NB4 (cell line): ENCODE measurements around the gene PPM1L.

ENCODE experiments used
- POLR2A ChIP-seq: IDR thresholded peaks from 2 replicates; pipeline ENCODE4 v1.6.1; 2011; ENCODE audit warnings: mild to moderate bottlenecking; ENCODE audit not compliant: insufficient read length; ENCODE audit errors: extremely low read depth
- TF ChIP-seq, protein P1 (sequence below): IDR thresholded peaks from one replicate; pipeline ENCODE4 v1.5.1; 2012; ENCODE audit warnings: low read depth, low read length
- TF ChIP-seq, protein P2 (sequence below): IDR thresholded peaks from 2 replicates; pipeline ENCODE4 v1.6.1; 2011; ENCODE audit warnings: low read depth, low read length

DNA sequence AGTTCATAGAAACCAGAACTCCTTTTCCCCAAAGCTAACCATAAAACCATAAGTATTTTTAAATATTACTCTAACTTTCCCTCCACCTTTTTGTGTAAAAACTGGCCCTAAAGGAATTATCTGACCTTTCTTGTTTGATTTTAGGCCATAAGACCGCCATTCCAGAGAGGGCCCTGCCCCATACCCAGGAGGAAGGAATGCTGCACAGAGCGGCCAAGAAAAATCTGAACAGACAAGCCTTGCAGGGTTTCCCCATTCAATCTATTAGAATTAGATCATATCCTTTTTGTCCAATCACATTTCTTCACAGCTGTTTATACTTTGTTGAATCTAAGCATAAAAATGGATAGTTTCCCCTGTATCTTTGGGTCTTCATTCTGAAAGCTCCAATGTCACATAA is 252.1 kb downstream of the PPM1L start:
- TF ChIP-seq, protein P1, sequence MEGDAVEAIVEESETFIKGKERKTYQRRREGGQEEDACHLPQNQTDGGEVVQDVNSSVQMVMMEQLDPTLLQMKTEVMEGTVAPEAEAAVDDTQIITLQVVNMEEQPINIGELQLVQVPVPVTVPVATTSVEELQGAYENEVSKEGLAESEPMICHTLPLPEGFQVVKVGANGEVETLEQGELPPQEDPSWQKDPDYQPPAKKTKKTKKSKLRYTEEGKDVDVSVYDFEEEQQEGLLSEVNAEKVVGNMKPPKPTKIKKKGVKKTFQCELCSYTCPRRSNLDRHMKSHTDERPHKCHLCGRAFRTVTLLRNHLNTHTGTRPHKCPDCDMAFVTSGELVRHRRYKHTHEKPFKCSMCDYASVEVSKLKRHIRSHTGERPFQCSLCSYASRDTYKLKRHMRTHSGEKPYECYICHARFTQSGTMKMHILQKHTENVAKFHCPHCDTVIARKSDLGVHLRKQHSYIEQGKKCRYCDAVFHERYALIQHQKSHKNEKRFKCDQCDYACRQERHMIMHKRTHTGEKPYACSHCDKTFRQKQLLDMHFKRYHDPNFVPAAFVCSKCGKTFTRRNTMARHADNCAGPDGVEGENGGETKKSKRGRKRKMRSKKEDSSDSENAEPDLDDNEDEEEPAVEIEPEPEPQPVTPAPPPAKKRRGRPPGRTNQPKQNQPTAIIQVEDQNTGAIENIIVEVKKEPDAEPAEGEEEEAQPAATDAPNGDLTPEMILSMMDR, result no peak
- TF ChIP-seq, protein P2, sequence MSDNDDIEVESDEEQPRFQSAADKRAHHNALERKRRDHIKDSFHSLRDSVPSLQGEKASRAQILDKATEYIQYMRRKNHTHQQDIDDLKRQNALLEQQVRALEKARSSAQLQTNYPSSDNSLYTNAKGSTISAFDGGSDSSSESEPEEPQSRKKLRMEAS, result no peak
- no peak for TF ChIP-seq POLR2A
